NCI-H187 (cell line): ENCODE data around the gene ABHD18.

ENCODE experiments used
- DNase-seq, 2 experiments: peaks; one replicate each; lab custom pipeline; 2025; lab: John Stamatoyannopoulos, UW

ABHD18 gene

DNA sequence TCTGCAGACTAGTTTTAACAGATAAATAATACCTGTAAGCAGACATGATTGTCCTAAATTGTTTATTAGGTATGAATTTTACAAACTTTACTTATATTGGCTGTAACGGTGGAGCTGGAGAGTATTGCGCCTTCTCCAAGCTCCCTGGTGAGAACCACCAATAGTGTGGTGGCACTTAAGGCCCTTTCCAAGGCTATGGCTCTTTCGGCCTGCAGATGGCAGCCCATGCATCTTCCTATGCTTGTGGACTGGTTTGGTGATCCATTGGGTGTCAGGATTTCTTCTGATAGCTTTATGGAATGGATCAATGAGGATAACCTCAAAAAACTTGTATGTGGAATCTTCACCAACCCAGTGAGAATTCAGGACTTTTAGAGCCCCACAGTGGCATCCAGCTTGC, 103.7 kb downstream of the ABHD18 start:
- no peak for DNase-seq

DNA sequence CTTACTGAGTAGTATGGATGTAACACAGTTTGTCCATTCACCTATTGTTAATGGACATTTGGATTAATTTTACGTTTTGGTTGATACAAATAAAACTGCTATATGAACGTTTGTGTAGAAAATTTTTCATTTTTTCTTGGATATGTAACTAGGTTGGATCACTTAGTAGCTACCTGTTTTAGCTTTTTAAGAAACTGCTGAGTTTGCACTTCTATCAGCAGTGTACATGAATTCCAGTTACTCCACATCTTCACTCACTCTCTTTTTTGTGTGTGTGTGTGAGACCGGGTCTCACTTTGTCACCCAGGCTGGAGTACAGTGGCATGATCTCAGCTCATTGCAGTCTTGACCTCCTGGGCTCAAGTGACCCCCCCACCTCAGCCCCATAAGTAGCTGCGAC, 111.3 kb downstream of the ABHD18 start:
- DNase-seq: no peak
